Measurements from ENCODE around the gene PPM1L.

GRCh38 chr3:161066930-161067329, 310.9 kb downstream of the PPM1L start:
- TF ChIP-seq CTCF (IDR thresholded peaks at IDR 0.05), result no peak
- TF ChIP-seq POLR2A (IDR thresholded peaks at IDR 0.05), result no peak
